Rectal smooth muscle tissue (tissue), 1 donor: ENCODE results near the gene LMAN2.
"Not testable (repeated sequence)": the region's sequence is repeated elsewhere in the genome, so short reads cannot be mapped to it uniquely, and the experiment has no call there.

Source experiments
- H3K27ac ChIP-seq: one replicate; pipeline ENCODE4 v1.7.0; 2013; ENCODE audit warnings: low read depth, low read length, inconsistent platforms
- H3K27me3 ChIP-seq: one replicate; pipeline ENCODE4 v1.7.0; 2013; ENCODE audit warnings: low read length; ENCODE audit not compliant: control insufficient read depth, insufficient read depth
- H3K36me3 ChIP-seq: one replicate; pipeline ENCODE4 v1.7.0; 2013; ENCODE audit warnings: low read length; ENCODE audit not compliant: control insufficient read depth, insufficient read depth
- H3K4me1 ChIP-seq: one replicate; pipeline ENCODE4 v1.7.0; 2013; ENCODE audit warnings: low read length; ENCODE audit not compliant: control insufficient read depth, insufficient read depth
- H3K4me3 ChIP-seq: one replicate; pipeline ENCODE4 v1.7.0; 2013; ENCODE audit warnings: low read length
- H3K9ac ChIP-seq: one replicate; pipeline ENCODE4 v1.7.0; 2013; ENCODE audit warnings: low read length

Gene LMAN2

DNA sequence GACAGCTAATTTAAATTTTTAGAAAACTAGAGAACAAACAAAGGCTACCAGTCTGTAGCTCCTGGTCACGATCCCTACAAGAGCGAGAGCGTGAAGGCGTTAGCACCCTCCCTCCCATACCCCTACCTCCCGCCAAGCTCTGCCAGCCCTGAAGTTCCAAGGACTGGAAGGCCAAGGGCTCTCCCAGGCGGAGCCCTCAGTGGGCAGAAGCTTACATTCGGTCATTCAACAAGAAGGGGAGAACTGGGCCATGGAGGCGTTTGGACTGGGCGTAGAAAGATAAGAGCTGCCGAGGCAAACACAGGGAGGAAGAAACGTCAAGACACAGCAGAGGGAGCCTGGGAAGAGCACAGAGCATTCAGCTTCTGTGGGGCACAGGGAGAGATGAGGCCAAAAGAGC is 42.7 kb downstream of the LMAN2 start:
- peaks cover 14% of the 10 kb centered on the region for H3K36me3 ChIP-seq
- H3K27me3 ChIP-seq, result no peaks in the 10 kb centered on the region
- H3K4me1 ChIP-seq, result peaks cover 10% of the 10 kb centered on the region
- no peak overlapping the region for H3K27ac ChIP-seq
- no peak overlapping the region for H3K9ac ChIP-seq
- no peak overlapping the region for H3K4me3 ChIP-seq

- Histone ChIP-seq H3K9ac (no peak overlapping the region), H3K27ac (no peak overlapping the region), H3K36me3 (peaks cover 14% of the 10 kb centered on the region), H3K4me3 (no peak overlapping the region), H3K27me3 (no peaks in the 10 kb centered on the region), H3K4me1 (peaks cover 11% of the 10 kb centered on the region)
Measured at GRCh38 chr5:177307544-177308363, 43.7 kb downstream of the LMAN2 start.

DNA sequence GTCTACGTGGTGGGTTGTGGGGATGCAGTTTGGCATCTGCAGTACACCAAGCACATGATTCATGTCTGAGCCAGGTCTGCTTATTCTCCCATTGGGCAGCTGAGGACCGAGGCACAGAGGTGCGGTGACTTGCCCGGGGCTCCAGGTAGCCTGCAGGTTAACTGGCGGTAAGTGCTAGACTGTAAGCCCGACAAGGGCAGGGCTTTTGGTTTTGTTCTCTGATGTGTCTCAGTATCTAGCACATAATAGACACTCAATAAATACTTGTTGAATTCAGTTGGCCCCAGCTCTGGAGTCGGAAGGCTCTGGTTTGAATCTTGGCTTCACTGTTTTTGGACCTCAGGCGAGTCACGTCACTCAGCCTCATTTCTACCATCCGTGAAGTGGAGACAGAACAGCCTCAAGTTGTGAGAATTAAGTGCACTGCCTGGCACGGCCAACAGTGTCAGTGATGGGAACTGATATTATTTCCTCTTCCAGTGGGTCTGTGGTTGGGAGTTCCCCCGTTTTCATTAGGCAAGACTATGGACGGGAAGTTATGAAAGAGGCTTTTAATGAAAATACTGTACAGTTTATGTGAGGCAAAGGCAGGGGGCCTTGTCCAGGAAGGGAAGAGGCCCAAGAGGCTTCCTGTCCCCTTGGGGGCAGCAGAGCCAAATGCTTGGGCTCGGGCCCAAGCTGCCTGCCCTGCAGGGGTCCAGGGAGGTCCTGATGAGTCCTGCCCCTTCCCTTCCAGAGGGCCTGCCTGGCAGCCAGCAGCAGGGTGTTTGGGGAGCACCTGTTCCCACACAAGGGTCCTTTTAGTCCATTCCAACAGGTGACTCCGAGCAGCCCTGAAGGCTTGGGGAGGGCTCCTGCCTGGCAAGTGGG is 44.6 kb downstream of the LMAN2 start:
- peaks cover 14% of the 10 kb centered on the region for H3K36me3 ChIP-seq
- no peak overlapping the region for H3K27ac ChIP-seq
- H3K4me1 ChIP-seq, result peaks cover 17% of the 10 kb centered on the region
- no peaks in the 10 kb centered on the region for H3K27me3 ChIP-seq
- no peak overlapping the region for H3K4me3 ChIP-seq
- H3K9ac ChIP-seq, result no peak overlapping the region

DNA sequence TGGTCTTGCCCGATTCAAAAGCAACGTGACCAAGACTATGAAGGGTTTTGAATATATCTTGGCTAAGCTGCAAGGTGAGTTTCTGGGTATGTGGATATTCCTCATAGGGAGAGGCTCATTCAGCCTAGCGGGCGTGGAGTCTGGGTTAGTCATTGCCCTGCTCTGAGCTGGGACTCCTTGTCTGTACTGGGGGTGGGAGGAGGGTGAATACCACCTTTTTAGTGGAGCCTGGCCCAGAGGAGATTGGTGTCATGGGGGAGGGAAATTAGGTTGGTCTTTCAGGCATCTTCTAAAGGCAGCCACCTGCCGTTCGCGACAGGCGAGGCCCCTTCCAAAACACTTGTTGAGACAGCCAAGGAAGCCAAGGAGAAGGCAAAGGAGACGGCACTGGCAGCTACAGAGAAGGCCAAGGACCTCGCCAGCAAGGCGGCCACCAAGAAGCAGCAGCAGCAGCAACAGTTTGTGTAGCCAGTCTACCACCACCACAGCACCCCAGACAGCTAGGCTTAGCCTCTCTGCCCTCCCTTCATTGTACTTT is 45.3 kb downstream of the LMAN2 start:
- peaks cover 14% of the 10 kb centered on the region for H3K36me3 ChIP-seq
- H3K27ac ChIP-seq, H3K4me3 ChIP-seq, H3K27me3 ChIP-seq, H3K9ac ChIP-seq: not testable (repeated sequence)
- H3K4me1 ChIP-seq, result peaks cover 17% of the 10 kb centered on the region

DNA sequence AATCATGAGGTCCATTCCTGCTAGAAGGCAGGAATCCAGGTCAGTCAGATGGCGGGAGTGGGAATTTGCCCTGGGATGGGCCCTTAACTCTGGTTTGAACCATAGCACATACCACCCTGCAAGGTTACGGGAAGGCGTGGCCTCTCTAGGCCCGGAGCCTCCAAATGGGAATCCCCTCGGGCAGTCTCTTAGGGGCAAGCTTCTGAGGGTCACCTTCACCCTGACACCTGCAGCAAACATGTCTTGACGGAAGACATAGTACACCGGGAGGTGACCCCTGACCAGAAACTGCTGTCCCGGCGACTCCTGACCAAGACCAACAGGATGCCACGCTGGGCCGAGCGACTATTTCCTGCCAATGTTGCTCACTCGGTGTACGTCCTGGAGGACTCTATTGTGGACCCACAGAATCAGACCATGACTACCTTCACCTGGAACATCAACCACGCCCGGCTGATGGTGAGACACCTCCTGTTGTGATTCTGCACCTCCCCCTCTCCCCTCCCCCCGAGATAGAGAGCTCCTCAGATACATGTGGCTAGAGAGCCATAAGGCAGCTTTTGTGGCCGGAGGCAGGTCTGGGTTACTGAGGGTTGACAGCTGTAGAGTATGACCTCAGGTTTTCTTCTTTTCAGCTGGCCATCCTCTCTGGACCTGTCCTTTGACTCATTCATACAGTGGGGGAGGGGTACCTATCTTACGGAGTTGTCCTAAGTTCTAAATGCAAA is 46.9 kb downstream of the LMAN2 start:
- peak overlapping the region; percentile 77 for H3K27ac ChIP-seq
- H3K9ac ChIP-seq, result peak overlapping the region; percentile 80
- peak overlapping the region; percentile 79 for H3K4me3 ChIP-seq
- H3K27me3 ChIP-seq, result no peaks in the 10 kb centered on the region
- peaks cover 14% of the 10 kb centered on the region for H3K36me3 ChIP-seq
- peaks cover 26% of the 10 kb centered on the region for H3K4me1 ChIP-seq

DNA sequence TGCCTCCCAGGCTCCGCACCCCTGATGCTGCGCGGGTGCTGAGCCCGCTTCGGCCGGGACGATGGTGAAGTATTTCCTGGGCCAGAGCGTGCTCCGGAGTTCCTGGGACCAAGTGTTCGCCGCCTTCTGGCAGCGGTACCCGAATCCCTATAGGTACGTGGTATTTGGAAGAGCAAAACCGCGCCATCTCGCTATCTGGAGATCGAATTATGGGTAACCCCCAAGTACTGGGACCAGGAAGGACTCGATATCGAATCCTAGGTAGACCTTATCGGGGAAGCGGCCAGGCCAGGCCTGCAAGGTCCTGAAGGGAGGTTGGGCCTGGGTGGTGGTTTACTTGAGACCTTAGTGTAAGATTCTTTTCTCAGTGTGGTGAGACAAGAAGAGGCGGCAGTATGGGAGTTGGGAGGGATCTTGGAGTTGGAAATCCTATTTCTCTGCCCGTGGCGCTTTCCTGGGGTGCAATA is 47.5 kb downstream of the LMAN2 start:
- peak overlapping the region; percentile 77 for H3K27ac ChIP-seq
- H3K4me1 ChIP-seq, result peaks cover 26% of the 10 kb centered on the region
- peaks cover 14% of the 10 kb centered on the region for H3K36me3 ChIP-seq
- peak overlapping the region; percentile 79 for H3K4me3 ChIP-seq
- H3K27me3 ChIP-seq, result no peaks in the 10 kb centered on the region
- peak overlapping the region; percentile 80 for H3K9ac ChIP-seq

GRCh38 chr5:177303121-177303924 is 48.1 kb downstream of the LMAN2 start, which contains the start of the genes PRELID1 and RAB24:
Gene PRELID1, plus strand, starts transcription at chr5:177303799. Its CDS starts 187 bp downstream, at chr5:177303986.
Gene RAB24, minus strand, starts transcription at chr5:177303719. Its CDS starts 431 bp downstream, at chr5:177303288.
- H3K36me3 ChIP-seq, result peaks cover 14% of the 10 kb centered on the region

GRCh38 chr5:177302354-177303110 is 48.9 kb downstream of the LMAN2 start:
- Histone ChIP-seq H3K4me3 (peak overlapping the region; percentile 94), H3K4me1 (peaks cover 26% of the 10 kb centered on the region), H3K36me3 (peaks cover 14% of the 10 kb centered on the region), H3K27me3 (no peaks in the 10 kb centered on the region), H3K27ac (no peak overlapping the region), H3K9ac (peak overlapping the region; percentile 12)

More at GRCh38 chr5:177303121-177303924, 48.1 kb downstream of the LMAN2 start, which contains the start of the genes PRELID1 and RAB24:
- H3K9ac ChIP-seq, result peak within 1 kb of the TSS; percentile 80
- H3K27ac ChIP-seq, result peak within 1 kb of the TSS; percentile 77
- no peaks in the 10 kb centered on the region for H3K27me3 ChIP-seq
- H3K4me3 ChIP-seq, result peak within 1 kb of the TSS; percentile 94
- H3K4me1 ChIP-seq, result peaks cover 26% of the 10 kb centered on the region

DNA sequence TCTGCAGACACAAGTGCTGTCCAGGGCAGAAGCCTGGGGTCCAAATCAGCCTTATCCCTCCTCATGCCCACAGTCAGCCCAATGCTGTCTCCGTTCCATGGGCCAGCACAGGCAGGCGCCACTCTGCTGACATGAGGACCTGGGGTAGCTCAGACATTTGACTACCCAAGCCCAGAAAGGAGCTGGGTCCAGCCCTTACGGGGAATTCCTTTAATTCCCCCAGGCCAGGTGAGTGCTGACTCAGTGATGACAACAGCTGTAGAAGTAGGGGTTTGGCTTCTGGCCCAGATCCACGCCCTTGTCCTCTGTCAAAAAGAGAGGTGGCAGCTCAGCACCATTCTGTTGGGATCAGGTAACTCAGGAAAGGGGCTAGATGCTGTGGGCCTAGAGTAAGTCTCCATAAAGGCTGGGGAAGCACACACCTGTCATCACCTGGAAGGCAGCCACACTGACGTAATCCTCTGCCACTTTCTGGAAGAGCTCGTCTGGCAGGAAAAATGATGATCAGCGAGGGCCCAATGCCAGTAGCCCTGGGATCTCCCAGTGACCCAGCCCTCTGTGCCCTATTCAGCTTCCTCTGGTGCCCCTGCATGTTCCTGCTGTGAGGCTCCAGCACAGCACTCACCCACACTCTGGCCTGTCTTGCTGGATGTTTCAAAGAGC is 49.8 kb downstream of the LMAN2 start:
- Histone ChIP-seq H3K4me3 (no peak overlapping the region), H3K27ac (no peak overlapping the region), H3K9ac (no peak overlapping the region)

GRCh38 chr5:177300951-177301350 is 50.5 kb downstream of the LMAN2 start:
- Histone ChIP-seq H3K27me3 (no peaks in the 10 kb centered on the region), H3K4me3 (no peak overlapping the region), H3K9ac (no peak overlapping the region), H3K27ac (peak overlapping the region; percentile 7), H3K4me1 (peaks cover 26% of the 10 kb centered on the region), H3K36me3 (peaks cover 5% of the 10 kb centered on the region)

More for the DNA sequence above, 49.8 kb downstream of the LMAN2 start:
- Histone ChIP-seq H3K27me3 (no peaks in the 10 kb centered on the region), H3K36me3 (peaks cover 11% of the 10 kb centered on the region), H3K4me1 (peaks cover 26% of the 10 kb centered on the region)
